ENCODE results near the gene PACRG.

DNA sequence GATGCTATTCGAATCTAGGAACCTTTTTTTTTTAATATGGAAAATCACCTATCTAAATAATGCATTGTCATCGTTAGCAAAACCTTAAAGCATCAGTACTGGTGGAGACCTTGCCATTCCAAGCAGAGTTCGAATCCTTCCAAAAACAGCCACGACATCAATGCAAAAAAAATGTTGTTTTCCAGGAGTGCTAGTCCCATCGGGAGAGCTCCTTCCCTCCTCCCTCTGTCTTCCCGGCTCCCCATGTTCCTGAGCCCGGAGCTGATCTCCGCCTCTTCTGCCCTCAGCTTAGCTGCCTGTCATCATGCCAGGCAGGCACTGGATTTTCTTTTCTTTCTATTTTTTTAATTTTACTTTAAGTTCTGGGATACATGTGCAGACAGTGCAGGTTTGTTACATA, 533.1 kb downstream of the PACRG start:
- TF ChIP-seq, protein P1, sequence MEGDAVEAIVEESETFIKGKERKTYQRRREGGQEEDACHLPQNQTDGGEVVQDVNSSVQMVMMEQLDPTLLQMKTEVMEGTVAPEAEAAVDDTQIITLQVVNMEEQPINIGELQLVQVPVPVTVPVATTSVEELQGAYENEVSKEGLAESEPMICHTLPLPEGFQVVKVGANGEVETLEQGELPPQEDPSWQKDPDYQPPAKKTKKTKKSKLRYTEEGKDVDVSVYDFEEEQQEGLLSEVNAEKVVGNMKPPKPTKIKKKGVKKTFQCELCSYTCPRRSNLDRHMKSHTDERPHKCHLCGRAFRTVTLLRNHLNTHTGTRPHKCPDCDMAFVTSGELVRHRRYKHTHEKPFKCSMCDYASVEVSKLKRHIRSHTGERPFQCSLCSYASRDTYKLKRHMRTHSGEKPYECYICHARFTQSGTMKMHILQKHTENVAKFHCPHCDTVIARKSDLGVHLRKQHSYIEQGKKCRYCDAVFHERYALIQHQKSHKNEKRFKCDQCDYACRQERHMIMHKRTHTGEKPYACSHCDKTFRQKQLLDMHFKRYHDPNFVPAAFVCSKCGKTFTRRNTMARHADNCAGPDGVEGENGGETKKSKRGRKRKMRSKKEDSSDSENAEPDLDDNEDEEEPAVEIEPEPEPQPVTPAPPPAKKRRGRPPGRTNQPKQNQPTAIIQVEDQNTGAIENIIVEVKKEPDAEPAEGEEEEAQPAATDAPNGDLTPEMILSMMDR (IDR thresholded peaks at IDR 0.05; ENCODE audit: low read depth, low read length, missing input control) = no peak
- no peak for TF ChIP-seq RXRA (IDR thresholded peaks at IDR 0.05)
